ENCODE data around the gene TPRKB.
"Not testable (repeated sequence)": the region's sequence is repeated elsewhere in the genome, so short reads cannot be mapped to it uniquely, and the experiment has no call there.

Gene TPRKB

DNA sequence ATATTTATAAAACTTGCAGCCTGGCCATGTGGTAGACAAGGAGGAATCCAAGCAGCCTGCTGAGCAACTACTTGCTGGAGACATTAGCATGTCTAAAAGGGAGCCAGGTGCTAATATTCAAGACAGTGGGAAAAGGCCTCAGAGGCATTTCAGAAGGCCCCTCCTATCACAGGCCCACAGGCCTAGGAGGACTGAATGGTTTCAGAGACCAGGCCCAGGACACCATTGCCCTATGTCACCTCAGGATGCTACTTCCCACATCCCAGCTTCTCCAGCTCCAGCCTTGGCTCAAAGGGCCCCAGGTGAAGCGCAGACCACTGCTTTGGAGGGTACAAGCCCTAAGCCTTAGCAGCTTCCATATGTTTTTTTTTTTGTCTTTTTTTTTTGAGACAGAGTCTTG is 39.0 kb downstream of the TPRKB start:
- DNase-seq, result no peak

- DNase-seq, result no peak
Measured at GRCh38 chr2:73697606-73698005, 39.5 kb downstream of the TPRKB start.

DNA sequence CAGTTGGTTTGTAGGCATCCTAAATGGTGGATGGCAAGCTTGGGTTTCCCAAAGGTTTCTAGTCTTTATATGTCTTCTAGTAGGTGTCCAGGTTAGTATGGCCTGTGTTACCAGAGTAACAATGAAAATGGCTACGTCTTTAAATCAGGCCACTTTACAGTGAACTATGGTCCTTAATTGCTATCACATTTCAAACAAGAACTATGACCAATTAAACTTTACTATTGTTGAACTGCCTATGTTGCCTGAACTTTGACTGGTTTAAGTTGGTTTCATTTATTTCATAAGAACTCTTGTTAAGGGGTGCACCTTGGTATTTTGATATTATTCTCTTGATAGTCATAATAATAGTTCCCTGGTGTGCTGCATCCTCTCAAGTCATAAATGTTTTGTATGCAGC is 40.2 kb downstream of the TPRKB start:
- DNase-seq, result not testable (repeated sequence)

GRCh38 chr2:73696521-73696920 is 40.6 kb downstream of the TPRKB start:
- DNase-seq, result not testable (repeated sequence)

DNA sequence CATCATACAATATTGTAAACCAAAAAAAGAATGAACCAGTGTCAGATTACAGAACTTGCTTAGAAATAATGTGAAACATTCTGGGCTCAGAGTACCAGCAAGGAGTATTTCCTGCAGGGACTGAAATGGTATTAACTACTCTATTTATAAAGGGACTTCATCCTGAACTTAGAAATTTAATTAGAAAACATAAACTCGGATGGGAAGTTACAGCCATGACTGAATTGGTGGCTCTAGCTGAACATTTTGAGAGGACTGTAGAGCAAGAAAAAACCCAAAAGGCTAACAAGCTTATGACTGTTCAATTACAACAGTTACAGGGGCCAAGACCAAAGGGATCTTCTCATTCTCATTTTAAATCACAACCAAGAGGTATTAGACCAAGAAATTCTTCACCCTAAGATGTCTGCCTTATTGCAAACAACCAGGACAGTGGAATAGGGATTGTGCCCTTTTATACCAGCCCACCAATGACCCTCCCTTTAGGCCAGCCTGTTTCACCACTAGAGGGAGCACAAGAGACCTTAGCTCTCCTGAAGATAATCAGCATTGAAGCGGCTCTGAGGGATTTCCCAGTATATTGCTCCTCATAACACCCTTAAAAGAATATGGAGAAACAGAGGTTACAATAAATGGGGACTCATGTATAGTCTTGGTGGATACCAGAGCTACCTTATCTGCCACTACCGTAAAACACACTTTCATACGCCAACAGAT is 46.6 kb downstream of the TPRKB start:
- peak in 2 of 5 donors; percentile 3 to 6 for DNase-seq

GRCh38 chr2:73688494-73688893 is 48.7 kb downstream of the TPRKB start:
- not testable (repeated sequence) for DNase-seq

DNA sequence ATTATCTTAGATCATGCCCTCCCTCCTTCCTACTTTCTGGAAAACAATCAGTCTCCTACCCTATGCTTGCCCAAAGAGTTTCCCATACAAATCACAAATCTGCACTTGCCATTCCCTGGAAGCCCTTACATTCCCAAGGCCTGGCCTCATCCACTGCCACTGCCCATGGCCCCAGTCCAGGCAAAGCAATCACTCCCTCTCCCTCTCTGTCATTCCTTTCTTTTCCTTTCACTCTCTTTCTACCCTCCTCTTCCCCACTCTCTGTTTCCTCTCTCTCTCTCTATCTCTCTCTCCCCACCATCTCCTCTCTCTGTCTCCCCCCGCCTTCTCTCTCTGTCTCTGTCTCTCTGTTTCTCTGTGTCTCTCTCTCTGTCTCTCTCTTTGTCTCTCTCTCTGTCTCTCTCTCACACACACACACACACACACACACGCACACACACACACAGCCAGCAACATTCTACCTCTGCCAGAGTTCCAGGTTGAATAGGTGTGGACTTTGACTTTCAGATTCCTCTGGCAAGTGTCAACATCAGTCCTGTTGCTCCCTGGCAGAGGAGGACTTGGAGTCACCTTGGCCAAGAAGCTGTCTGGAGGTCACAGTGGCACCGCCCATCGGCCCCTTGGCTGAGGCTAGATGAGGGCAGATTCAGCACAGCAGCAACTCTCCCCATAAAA is 51.2 kb downstream of the TPRKB start:
- no peak for DNase-seq

- not testable (repeated sequence) for DNase-seq
Measured at GRCh38 chr2:73684905-73685304, 52.2 kb downstream of the TPRKB start.

- not testable (repeated sequence) for DNase-seq
Measured at GRCh38 chr2:73684325-73684724, 52.8 kb downstream of the TPRKB start.

DNA sequence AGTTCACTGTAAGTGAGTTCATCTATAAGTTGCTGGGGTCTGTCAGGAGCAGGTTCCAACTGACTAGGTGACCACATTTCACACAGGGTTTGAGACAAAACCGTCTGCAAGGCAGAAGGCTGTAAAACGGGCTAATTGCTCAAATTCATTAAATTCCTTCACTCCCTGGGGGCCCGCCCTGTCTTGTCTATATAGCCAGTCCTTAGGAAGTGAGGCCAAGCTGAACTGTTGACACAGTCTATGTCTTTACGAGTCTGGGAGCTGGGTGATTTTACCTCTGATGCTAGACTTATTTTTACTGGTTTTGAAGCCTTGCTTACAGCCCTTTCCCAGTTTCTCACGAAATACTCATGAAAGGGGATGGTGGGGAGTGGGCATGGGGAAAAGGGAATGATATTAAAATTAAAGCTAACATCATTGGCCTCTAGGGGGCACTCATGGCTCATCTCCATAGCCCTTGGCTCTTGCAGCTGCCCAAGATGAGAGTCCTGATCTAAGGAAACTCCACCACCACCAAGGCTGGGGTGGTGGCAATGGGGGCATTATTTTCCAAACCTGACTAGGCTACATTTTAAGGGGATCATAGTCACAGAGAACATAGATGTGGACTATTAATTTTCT is 57.1 kb downstream of the TPRKB start:
- peak in 1 of 5 donors; percentile 20 for DNase-seq

Data from T-helper 1 cell (primary cell).